HepG2 (cell line): ENCODE data around the gene HPS6. TPM values are rescaled to one million over a fixed set of nuclear protein-coding genes. Genes with fewer than 3 reads are reported as not detected.
A peak's percentile ranks its signal among the peaks of the same experiment; 100 is the strongest.

ENCODE experiments used
- AHR ChIP-seq: IDR thresholded peaks from 2 replicates; pipeline ENCODE4 v1.6.1; 2018; ENCODE audit warnings: missing genetic modification reagents, missing compliant biosample characterization
- ATF5 ChIP-seq: sonication (generic); formaldehyde crosslinking; IDR thresholded peaks from 2 replicates; pipeline ENCODE4 v1.4.0; 2020; ENCODE audit warnings: mild to moderate bottlenecking, low read depth, missing genetic modification reagents
- CEBPB ChIP-seq: IDR thresholded peaks from 2 replicates; pipeline ENCODE4 v1.6.1; 2011; ENCODE audit warnings: low read depth, low read length, improper control_type of control experiment, borderline replicate concordance
- KMT2A ChIP-seq: sonication (generic); formaldehyde crosslinking; IDR thresholded peaks from 2 replicates; pipeline ENCODE4 v1.4.0; 2020; ENCODE audit warnings: missing genetic modification reagents
- PAXIP1 ChIP-seq: sonication (generic); formaldehyde crosslinking; conservative IDR thresholded peaks from 2 replicates; pipeline ENCODE4 v1.4.0; 2020; ENCODE audit warnings: mild to moderate bottlenecking, missing genetic modification reagents, moderate library complexity
- PREB ChIP-seq: sonication (generic); formaldehyde crosslinking; IDR thresholded peaks from 2 replicates; pipeline ENCODE4 v1.4.0; 2020; ENCODE audit warnings: missing genetic modification reagents
- TFE3 ChIP-seq: IDR thresholded peaks from 2 replicates; pipeline ENCODE4 v1.6.1; 2016
- TOPORS ChIP-seq: sonication (generic); formaldehyde crosslinking; IDR thresholded peaks from 2 replicates; pipeline ENCODE4 v1.8.0; 2023; ENCODE audit warnings: mild to moderate bottlenecking, missing genetic modification reagents
- WIZ ChIP-seq: sonication (generic); formaldehyde crosslinking; IDR thresholded peaks from 2 replicates; pipeline ENCODE4 v1.5.1; 2020; ENCODE audit warnings: mild to moderate bottlenecking, missing genetic modification reagents
- ZBTB44 ChIP-seq: sonication (generic); formaldehyde crosslinking; IDR thresholded peaks from 2 replicates; pipeline ENCODE4 v1.4.0; 2020; ENCODE audit warnings: missing genetic modification reagents
- ZFYVE20 ChIP-seq: sonication (generic); formaldehyde crosslinking; IDR thresholded peaks from 2 replicates; pipeline ENCODE4 v1.8.0; 2023; ENCODE audit warnings: low read depth, mild to moderate bottlenecking, moderate library complexity, missing genetic modification reagents, borderline replicate concordance
- ZNF18 ChIP-seq: sonication (generic); formaldehyde crosslinking; IDR thresholded peaks from 2 replicates; pipeline ENCODE4 v1.8.0; 2022; ENCODE audit warnings: mild to moderate bottlenecking, missing genetic modification reagents; ENCODE audit not compliant: insufficient replicate concordance
- ZNF460 ChIP-seq: sonication (generic); formaldehyde crosslinking; IDR thresholded peaks from 2 replicates; pipeline ENCODE4 v1.5.1; 2020; ENCODE audit warnings: missing genetic modification reagents, mild to moderate bottlenecking, borderline replicate concordance
- ZNF546 ChIP-seq: sonication (generic); formaldehyde crosslinking; conservative IDR thresholded peaks from 2 replicates; pipeline ENCODE4 v1.8.1; 2023; ENCODE audit warnings: mild to moderate bottlenecking, missing genetic modification reagents
- ZNF770 ChIP-seq: sonication (generic); formaldehyde crosslinking; IDR thresholded peaks from 2 replicates; pipeline ENCODE4 v1.5.0; 2020; ENCODE audit warnings: mild to moderate bottlenecking, missing genetic modification reagents
- polyA plus RNA-seq, 8 experiments: library from polyadenylated mRNA; depleted of rRNA in 3 of 8; stranded (reverse) in 7 of 8; unstranded in 1 of 8; fragments of >200 nt; fragmentation: Illumina TruSeq in 4 of 8; extraction: Trizol in 4 of 8; gene quantifications; 2 replicates each; pipeline versions ENCODE4 v1.2.1 to v1.2.3, GENCODE V29; 2011 to 2016; ENCODE audit warnings: low read depth in 4 of 8, missing spikeins in 1 of 8, mixed read lengths in 1 of 8; ENCODE audit not compliant: insufficient read depth in 1 of 8
- total RNA-seq, 5 experiments: library from RNA; depleted of rRNA; stranded (reverse); fragments of >200 nt; fragmentation: Illumina TruSeq; extraction: Trizol; gene quantifications; 2 replicates each; pipeline ENCODE4 v1.2.3, GENCODE V29; 2016; ENCODE audit warnings: low read depth in 1 of 5

HPS6 gene
- total and polyA plus RNA-seq, 2 of the 13 experiments (the other 11 are each of a cell fraction or from before 2014, with no cell fraction given) = 2.9 to 14.9 TPM

GRCh38 chr10:102064868-102065560 is at the start of gene HPS6 (continued):
- 0 out of 2 replicates have a peak, but pooled peaks have one; percentile 20 for TF ChIP-seq ZBTB44 (CRISPR knock-in tag)
- TF ChIP-seq ZNF18 (CRISPR knock-in tag) = peak; percentile 81
- TF ChIP-seq ZNF460 (CRISPR knock-in tag) = no peak
- TF ChIP-seq ZNF770 (CRISPR knock-in tag) = peak; percentile 97
- no peak for TF ChIP-seq ZNF546 (CRISPR knock-in tag)
- peak; percentile 35; the same call in 1 of the 2 replicates for TF ChIP-seq PREB
- no peak for TF ChIP-seq ZFYVE20 (CRISPR knock-in tag)
- TF ChIP-seq KMT2A = peak; percentile 81
- no peak for TF ChIP-seq AHR (CRISPR knock-in tag)
- no peak for TF ChIP-seq ATF5
- TF ChIP-seq CEBPB = no peak
- peak; percentile 35; the same call in 1 of the 2 replicates for TF ChIP-seq PAXIP1 (CRISPR knock-in tag)
- peak; percentile 12; the same call in 1 of the 2 replicates for TF ChIP-seq TFE3 (CRISPR knock-in tag)
- TF ChIP-seq WIZ (CRISPR knock-in tag) = no peak
- no peak for TF ChIP-seq TOPORS (CRISPR knock-in tag)
